ENCODE measurements around the gene NALCN. TPM values are rescaled to one million over a fixed set of nuclear protein-coding genes. Genes with fewer than 3 reads are reported as not detected.

Gene NALCN
- total and polyA plus RNA-seq, 2 of the 8 experiments (the other 6 are each of a cell fraction or from before 2014, with no cell fraction given): 0.26 to 0.54 TPM

DNA sequence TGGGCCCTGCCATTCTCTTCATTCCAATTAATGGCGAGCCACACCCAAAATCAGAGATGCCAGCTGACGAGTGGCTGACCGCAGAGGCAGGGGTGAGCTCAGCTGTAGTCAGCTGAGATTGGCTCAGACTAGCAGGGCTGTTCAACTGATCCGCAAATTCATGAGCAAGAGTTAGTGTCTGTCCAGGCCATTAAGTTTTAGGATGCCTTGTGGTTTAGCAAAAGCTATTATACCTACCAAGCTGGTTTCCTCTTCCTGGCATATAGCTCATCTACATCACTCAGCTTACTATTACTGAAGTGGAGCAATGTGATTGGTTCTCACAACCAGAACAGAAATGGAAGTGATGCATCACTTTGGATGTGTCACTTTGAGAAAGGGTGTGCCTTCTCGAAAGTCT, 148.7 kb downstream of the NALCN start (continued):
- TF ChIP-seq SP2 (IDR thresholded peaks at IDR 0.05; ENCODE audit: low read length): no peak
- no peak for TF ChIP-seq BRCA1 (IDR thresholded peaks at IDR 0.05; ENCODE audit: low read depth, low read length)
- no peak for TF ChIP-seq YY1 (IDR thresholded peaks at IDR 0.05; ENCODE audit: low read depth, low read length)

Data from H1 (cell line).